Measurements from ENCODE around the gene TNRC18. TPM values are rescaled to one million over a fixed set of nuclear protein-coding genes. Genes with fewer than 3 reads are reported as not detected.

The TNRC18 gene
- total and polyA plus RNA-seq, 9 of the 15 experiments (the other 6 are each of a cell fraction or from before 2014, with no cell fraction given) = 0.03 to 43.2 (median 18.0) TPM

DNA sequence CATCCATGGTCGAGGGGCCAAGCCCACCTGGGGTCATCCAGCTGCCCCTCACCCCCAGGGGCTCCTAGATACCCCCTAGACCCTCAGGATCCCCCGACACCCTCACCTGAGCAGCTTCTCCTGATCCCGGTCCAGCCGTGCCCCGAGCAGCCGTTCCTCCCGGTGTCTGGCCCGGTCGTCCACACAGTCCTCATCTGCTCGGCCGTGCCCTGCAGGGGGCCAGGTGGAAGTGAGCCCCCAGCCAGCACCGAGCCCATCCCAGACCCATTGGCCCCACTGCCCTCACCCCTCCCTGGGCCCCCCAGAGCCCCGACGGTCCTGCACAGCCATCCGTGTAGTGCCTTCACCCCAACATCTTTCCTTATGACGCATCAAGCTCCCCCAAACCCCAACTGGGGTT, 45.8 kb downstream of the TNRC18 start (continued):
- no peak for TF ChIP-seq PPARD (CRISPR knock-in tag; IDR thresholded peaks at IDR 0.05)

DNA sequence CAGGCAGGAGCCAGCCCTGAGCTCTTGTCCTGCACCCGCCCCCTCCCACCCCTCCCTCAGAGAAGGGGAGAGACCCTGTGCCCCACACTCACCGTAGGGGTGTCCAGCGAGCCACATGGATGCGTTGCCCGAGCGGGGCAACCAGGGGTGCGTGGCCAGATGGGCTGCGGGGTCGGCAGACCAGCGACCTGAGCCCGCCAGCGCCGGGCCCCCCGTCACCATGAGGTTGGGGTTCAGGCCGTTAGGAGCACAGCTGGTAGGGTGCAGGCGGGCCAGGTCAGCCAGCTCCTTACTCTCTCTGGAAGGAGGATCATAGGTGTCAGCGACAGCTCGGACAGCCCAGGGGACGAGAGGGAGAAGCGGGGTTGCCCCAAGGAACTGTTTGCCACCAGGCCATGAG, 46.4 kb downstream of the TNRC18 start:
- Histone ChIP-seq H3K36me3 (ENCODE audit: control insufficient read depth, insufficient read depth, low read length) (peaks cover 9% of the 10 kb centered on the region; the same call in 1 of the 3 replicates), H3K4me1 (replicated peaks in 1 of 2; ENCODE audit: control insufficient read depth in 2 of 2, insufficient read depth in 2 of 2, low read length in 2 of 2) (peaks cover 3 to 46% of the 10 kb centered on the region in 2 experiments; a peak in 3 of 5 replicates), H3K9me3 (replicated peaks; ENCODE audit: control insufficient read depth, insufficient read depth, low read depth, low read length) (no peaks in the 10 kb centered on the region), H2AFZ (ENCODE audit: low read depth, low read length) (no peak overlapping the region), H3K27me3 (ENCODE audit: control insufficient read depth in 2 of 2, insufficient read depth in 2 of 2, low read length in 2 of 2) (no peaks in the 10 kb centered on the region), H3K9ac (ENCODE audit: insufficient read depth in 1 of 2, low read depth in 2 of 2, low read length in 2 of 2) (no peak overlapping the region), H3K79me2 (ENCODE audit: control insufficient read depth, insufficient read depth, low read length) (peaks cover 16% of the 10 kb centered on the region), H4K20me1 (replicated peaks; ENCODE audit: control insufficient read depth, insufficient read depth, low read length) (peaks cover 9% of the 10 kb centered on the region; the same call in 1 of the 2 replicates), H3K4me3 (no peak overlapping the region), H3K9me1 (ENCODE audit: control insufficient read depth, insufficient read depth, low read length) (no peaks in the 10 kb centered on the region), H3K4me2 (ENCODE audit: insufficient read depth, low read length) (no peak overlapping the region), H3K27ac (ENCODE audit: extremely low read depth, low read depth, low read length) (no peak overlapping the region)
- intact Hi-C loops (cut with micrococcal nuclease) = no loop called here
- ATAC-seq (no peak), FAIRE-seq (no peak), DNase-seq (ENCODE audit: extremely low read depth in 1 of 4, low spot score in 3 of 4) (no peak)
- TF ChIP-seq POLR2AphosphoS5 (IDR thresholded peaks at IDR 0.05; ENCODE audit: control insufficient read depth, insufficient read depth, low read depth, low read length) = no peak
- TF ChIP-seq POLR2G (IDR thresholded peaks at IDR 0.05; ENCODE audit: low read depth, low read length) = 0 out of 2 replicates have a peak, but pooled peaks have one; percentile 7
- ChIA-PET CTCF (ENCODE audit: low intra/inter-chr PET ratio) (no interaction called here), POLR2A (no interaction called here)
- 98% methylated on average over 8 of the region's 20 CpGs for WGBS (ENCODE audit: insufficient coverage, low coverage, missing lambda C conversion rate)
- no TSS peak for BruUV-seq (replicated peaks)
- in situ Hi-C loops (cut with MboI) = no loop called here

DNA sequence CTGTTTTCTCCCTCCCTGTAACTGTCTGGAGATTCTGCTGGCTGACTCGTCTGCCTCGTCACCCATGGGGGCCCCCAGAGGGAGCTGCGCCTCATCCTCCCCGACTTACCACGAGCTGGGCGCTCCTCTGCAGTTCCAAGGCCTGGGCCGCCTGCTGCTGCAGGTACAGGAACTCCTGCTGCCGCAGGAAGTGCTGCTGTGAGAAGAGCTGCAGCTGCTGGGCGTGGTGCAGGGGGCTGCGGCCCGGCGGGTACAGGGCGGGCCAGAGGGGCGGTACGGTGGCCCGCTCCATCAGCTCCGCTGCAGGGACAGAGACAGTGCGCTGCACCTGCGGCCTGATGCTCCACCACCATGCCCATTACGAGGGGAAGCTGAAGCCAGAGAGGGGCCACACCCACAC, 47.7 kb downstream of the TNRC18 start:
- WGBS (ENCODE audit: insufficient coverage, low coverage, missing lambda C conversion rate) = 83% methylated on average over 16 of the region's 20 CpGs
- peaks cover 16% of the 10 kb centered on the region; the same call in 1 of the 3 replicates for H3K36me3 ChIP-seq (ENCODE audit: control insufficient read depth, insufficient read depth, low read length)

More for the DNA sequence above, 47.7 kb downstream of the TNRC18 start:
- in situ Hi-C loops (cut with MboI) (no loop called here), intact Hi-C loops (cut with micrococcal nuclease) (no loop called here)
- FAIRE-seq (no peak), ATAC-seq (no peak; the same call in 2 of the 3 replicates), DNase-seq (ENCODE audit: extremely low read depth in 1 of 4, low spot score in 3 of 4) (no peak)
- TF ChIP-seq, protein P1, sequence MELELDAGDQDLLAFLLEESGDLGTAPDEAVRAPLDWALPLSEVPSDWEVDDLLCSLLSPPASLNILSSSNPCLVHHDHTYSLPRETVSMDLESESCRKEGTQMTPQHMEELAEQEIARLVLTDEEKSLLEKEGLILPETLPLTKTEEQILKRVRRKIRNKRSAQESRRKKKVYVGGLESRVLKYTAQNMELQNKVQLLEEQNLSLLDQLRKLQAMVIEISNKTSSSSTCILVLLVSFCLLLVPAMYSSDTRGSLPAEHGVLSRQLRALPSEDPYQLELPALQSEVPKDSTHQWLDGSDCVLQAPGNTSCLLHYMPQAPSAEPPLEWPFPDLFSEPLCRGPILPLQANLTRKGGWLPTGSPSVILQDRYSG (tag; conservative IDR thresholded peaks at IDR 0.05; ENCODE audit: low read depth) = no peak
- TF ChIP-seq NR2C2 (CRISPR knock-in tag; IDR thresholded peaks at IDR 0.05) (no peak), NR2C2 (tag; IDR thresholded peaks at IDR 0.05) (no peak), NEUROD1 (IDR thresholded peaks at IDR 0.05; ENCODE audit: borderline replicate concordance, low read depth, low read length, partially characterized antibody) (no peak), ZNF165 (CRISPR knock-in tag; IDR thresholded peaks at IDR 0.05; ENCODE audit: borderline replicate concordance) (no peak), GTF2F1 (IDR thresholded peaks at IDR 0.05; ENCODE audit: low read depth, low read length) (no peak), ZNF347 (CRISPR knock-in tag; IDR thresholded peaks at IDR 0.05; ENCODE audit: low read depth) (no peak), RB1 (IDR thresholded peaks at IDR 0.05; ENCODE audit: low read depth) (no peak), KDM5B (IDR thresholded peaks at IDR 0.05; ENCODE audit: insufficient replicate concordance, low read depth, low read length) (no peak), TCF7 (IDR thresholded peaks at IDR 0.05; ENCODE audit: borderline replicate concordance) (no peak), KDM1A (IDR thresholded peaks at IDR 0.05) (no peak), TCFL5 (CRISPR knock-in tag; conservative IDR thresholded peaks at IDR 0.05) (no peak)
- Histone ChIP-seq H3K9ac (ENCODE audit: insufficient read depth in 1 of 2, low read depth in 2 of 2, low read length in 2 of 2) (peak overlapping the region in 1 of 2 experiments; percentile 17; a peak in 1 of 4 replicates), H3K4me3 (no peak overlapping the region), H3K4me1 (replicated peaks in 1 of 2; ENCODE audit: control insufficient read depth in 2 of 2, insufficient read depth in 2 of 2, low read length in 2 of 2) (peaks cover 0 to 39% of the 10 kb centered on the region in 2 experiments; a peak in 2 of 5 replicates), H2AFZ (ENCODE audit: low read depth, low read length) (no peak overlapping the region), H3K9me3 (replicated peaks; ENCODE audit: control insufficient read depth, insufficient read depth, low read depth, low read length) (no peaks in the 10 kb centered on the region), H3K9me1 (ENCODE audit: control insufficient read depth, insufficient read depth, low read length) (no peaks in the 10 kb centered on the region), H4K20me1 (replicated peaks; ENCODE audit: control insufficient read depth, insufficient read depth, low read length) (0 out of 2 replicates have a peak, but pooled peaks cover 5% of the 10 kb centered on the region), H3K27ac (ENCODE audit: extremely low read depth, low read depth, low read length) (no peak overlapping the region), H3K79me2 (ENCODE audit: control insufficient read depth, insufficient read depth, low read length) (peaks cover 5% of the 10 kb centered on the region; the same call in 1 of the 3 replicates), H3K27me3 (ENCODE audit: control insufficient read depth in 2 of 2, insufficient read depth in 2 of 2, low read length in 2 of 2) (no peaks in the 10 kb centered on the region), H3K4me2 (ENCODE audit: insufficient read depth, low read length) (no peak overlapping the region)
- ChIA-PET POLR2A (no interaction called here), CTCF (ENCODE audit: low intra/inter-chr PET ratio) (no interaction called here)
- no TSS peak for BruUV-seq (replicated peaks)
